ENCODE measurements around the gene GTF2H2C_2.
"Not testable (repeated sequence)": the region's sequence is repeated elsewhere in the genome, so short reads cannot be mapped to it uniquely, and the experiment has no call there.

Gene GTF2H2C_2

GRCh38 chr5:70459188-70459587, 44.0 kb downstream of the GTF2H2C_2 start:
- H3K36me3 Mint-ChIP-seq; intact Hi-C loops (cut with micrococcal nuclease); H3K36me3 ChIP-seq (ENCODE audit: control insufficient read depth, insufficient read depth, low read length); DNase-seq; H3K27ac Mint-ChIP-seq; H3K4me1 ChIP-seq (ENCODE audit: control insufficient read depth, insufficient read depth, low read length); ATAC-seq; H3K27me3 ChIP-seq (ENCODE audit: control insufficient read depth, insufficient read depth, low read length); H3K4me1 Mint-ChIP-seq; H3K9me3 ChIP-seq (ENCODE audit: control insufficient read depth, insufficient read depth, low read length); H3K27ac ChIP-seq (ENCODE audit: low read length); H3K4me3 ChIP-seq (ENCODE audit: low read length); H3K4me3 Mint-ChIP-seq; H3K9me3 Mint-ChIP-seq; H3K27me3 Mint-ChIP-seq (ENCODE audit: low read depth in 2 of 2): not testable (repeated sequence)
- WGBS (ENCODE audit: insufficient coverage) = 83% methylated on average over 1 of the region's 13 CpGs

- H3K4me1 Mint-ChIP-seq; intact Hi-C loops (cut with micrococcal nuclease); H3K27ac Mint-ChIP-seq; H3K9me3 ChIP-seq (ENCODE audit: control insufficient read depth, insufficient read depth, low read length); H3K9me3 Mint-ChIP-seq; H3K36me3 Mint-ChIP-seq; H3K27me3 Mint-ChIP-seq (ENCODE audit: low read depth in 2 of 2); H3K27ac ChIP-seq (ENCODE audit: low read length); H3K36me3 ChIP-seq (ENCODE audit: control insufficient read depth, insufficient read depth, low read length); H3K4me3 Mint-ChIP-seq; H3K4me1 ChIP-seq (ENCODE audit: control insufficient read depth, insufficient read depth, low read length); DNase-seq; H3K27me3 ChIP-seq (ENCODE audit: control insufficient read depth, insufficient read depth, low read length); H3K4me3 ChIP-seq (ENCODE audit: low read length); ATAC-seq: not testable (repeated sequence)
- WGBS (ENCODE audit: insufficient coverage) = no CpG with 5 or more reads among the region's 6 CpGs
Observed at GRCh38 chr5:70461984-70462383, 46.8 kb downstream of the GTF2H2C_2 start.

GRCh38 chr5:70464019-70464637, 49.0 kb downstream of the GTF2H2C_2 start:
- H3K36me3 Mint-ChIP-seq; H3K9me3 ChIP-seq (ENCODE audit: control insufficient read depth, insufficient read depth, low read length); H3K36me3 ChIP-seq (ENCODE audit: control insufficient read depth, insufficient read depth, low read length); H3K27ac ChIP-seq (ENCODE audit: low read length); H3K4me1 Mint-ChIP-seq; H3K27me3 ChIP-seq (ENCODE audit: control insufficient read depth, insufficient read depth, low read length); DNase-seq; H3K4me3 Mint-ChIP-seq; H3K4me1 ChIP-seq (ENCODE audit: control insufficient read depth, insufficient read depth, low read length); H3K27me3 Mint-ChIP-seq (ENCODE audit: low read depth in 2 of 2); ATAC-seq; H3K9me3 Mint-ChIP-seq; H3K27ac Mint-ChIP-seq; H3K4me3 ChIP-seq (ENCODE audit: low read length); intact Hi-C loops (cut with micrococcal nuclease): not testable (repeated sequence)
- no CpG with 5 or more reads among the region's 5 CpGs for WGBS (ENCODE audit: insufficient coverage)

- H3K9me3 ChIP-seq (ENCODE audit: control insufficient read depth, insufficient read depth, low read length); H3K36me3 Mint-ChIP-seq; H3K4me3 ChIP-seq (ENCODE audit: low read length); H3K4me1 ChIP-seq (ENCODE audit: control insufficient read depth, insufficient read depth, low read length); H3K27me3 ChIP-seq (ENCODE audit: control insufficient read depth, insufficient read depth, low read length); DNase-seq; intact Hi-C loops (cut with micrococcal nuclease); H3K9me3 Mint-ChIP-seq; H3K4me3 Mint-ChIP-seq; H3K4me1 Mint-ChIP-seq; H3K27ac Mint-ChIP-seq; H3K27me3 Mint-ChIP-seq (ENCODE audit: low read depth in 2 of 2); H3K27ac ChIP-seq (ENCODE audit: low read length); H3K36me3 ChIP-seq (ENCODE audit: control insufficient read depth, insufficient read depth, low read length): not testable (repeated sequence)
- no CpG with 5 or more reads among the region's 7 CpGs for WGBS (ENCODE audit: insufficient coverage)
- ATAC-seq = peak; percentile 14 to 54 (median 44)
Observed at GRCh38 chr5:70469926-70470509, 54.9 kb downstream of the GTF2H2C_2 start.

All from natural killer cell (primary cell).